Liver (tissue), 9 donors: Measurements from ENCODE around the gene PLAC1. TPM values are rescaled to one million over a fixed set of nuclear protein-coding genes. Genes with fewer than 3 reads are reported as not detected.

Experiments
- DNase-seq: peaks from one replicate; pipeline ENCODE4 v3.0.0-alpha.2; 2017; ENCODE audit warnings: low spot score
- H3K27ac ChIP-seq, 2 donors: one replicate each; pipeline ENCODE4 v1.7.0; 2013; ENCODE audit warnings: inconsistent platforms in 2 of 2, low read length in 2 of 2, control low read depth in 1 of 2, low read depth in 1 of 2, mild to moderate bottlenecking in 1 of 2
- H3K27me3 ChIP-seq, 4 donors: one replicate each; pipeline versions ENCODE4 v1.6.1 to v1.7.0; 2013; ENCODE audit warnings: low read length in 3 of 4, inconsistent platforms in 1 of 4, mild to moderate bottlenecking in 1 of 4, moderate library complexity in 1 of 4; ENCODE audit not compliant: control insufficient read depth in 4 of 4, insufficient read depth in 4 of 4
- H3K36me3 ChIP-seq, 4 donors: one replicate each; pipeline versions ENCODE4 v1.6.1 to v1.7.0; 2013; ENCODE audit warnings: low read length in 3 of 4, mild to moderate bottlenecking in 3 of 4, low read depth in 1 of 4, moderate library complexity in 1 of 4; ENCODE audit not compliant: control insufficient read depth in 4 of 4, insufficient read depth in 3 of 4
- H3K4me1 ChIP-seq, 4 donors: one replicate each; pipeline versions ENCODE4 v1.6.1 to v1.7.0; 2013; ENCODE audit warnings: low read length in 3 of 4, mild to moderate bottlenecking in 3 of 4, moderate library complexity in 1 of 4; ENCODE audit not compliant: control insufficient read depth in 4 of 4, insufficient read depth in 4 of 4
- H3K4me3 ChIP-seq, 3 donors: one replicate each; pipeline versions ENCODE4 v1.6.1 to v1.7.0; 2013; ENCODE audit warnings: low read length in 3 of 3, control low read depth in 1 of 3, low read depth in 1 of 3, mild to moderate bottlenecking in 1 of 3
- H3K9ac ChIP-seq, 2 donors: one replicate each; pipeline ENCODE4 v1.7.0; 2013; ENCODE audit warnings: low read length in 2 of 2, mild to moderate bottlenecking in 2 of 2, moderate library complexity in 2 of 2, control low read depth in 1 of 2, low read depth in 1 of 2
- H3K9me3 ChIP-seq, 4 donors: one replicate each; pipeline versions ENCODE4 v1.6.1 to v1.7.0; 2013; ENCODE audit warnings: low read length in 3 of 4; ENCODE audit not compliant: control insufficient read depth in 4 of 4
- ATF3 ChIP-seq: IDR thresholded peaks from 2 replicates; pipeline ENCODE4 v1.6.1; 2016; ENCODE audit warnings: antibody characterized with exemption
- CTCF ChIP-seq: fragments of 150-350 bp; IDR thresholded peaks from 2 replicates; pipeline ENCODE4 v1.5.1; 2017; ENCODE audit warnings: improper control_type of control experiment, low read depth, low read length; ENCODE audit not compliant: missing input control
- EGR1 ChIP-seq, 2 donors: IDR thresholded peaks; 2 replicates each; pipeline ENCODE4 v1.6.1; 2016 to 2018; ENCODE audit warnings: antibody characterized with exemption in 2 of 2, low read depth in 2 of 2
- FOXA1 ChIP-seq: IDR thresholded peaks from 2 replicates; pipeline ENCODE4 v1.6.1; 2016; ENCODE audit warnings: antibody characterized with exemption
- GABPA ChIP-seq, 2 donors: IDR thresholded peaks in 1 of 2; conservative IDR thresholded peaks in 1 of 2; 2 replicates each; pipeline ENCODE4 v1.6.1; 2016; ENCODE audit warnings: antibody characterized with exemption in 2 of 2, mild to moderate bottlenecking in 1 of 2, moderate library complexity in 1 of 2
- HNF4A ChIP-seq, 2 donors: conservative IDR thresholded peaks; 2 replicates each; pipeline ENCODE4 v1.6.1; 2016; ENCODE audit warnings: antibody characterized with exemption in 2 of 2, mild to moderate bottlenecking in 2 of 2
- HNF4G ChIP-seq: IDR thresholded peaks from 2 replicates; pipeline ENCODE4 v1.6.1; 2016; ENCODE audit warnings: antibody characterized with exemption
- MAX ChIP-seq: IDR thresholded peaks from 2 replicates; pipeline ENCODE4 v1.6.1; 2016; ENCODE audit warnings: antibody characterized with exemption
- NR2F2 ChIP-seq: IDR thresholded peaks from 2 replicates; pipeline ENCODE4 v1.6.1; 2016; ENCODE audit warnings: antibody characterized with exemption
- REST ChIP-seq: IDR thresholded peaks from 2 replicates; pipeline ENCODE4 v1.6.1; 2016; ENCODE audit warnings: antibody characterized with exemption, mild to moderate bottlenecking
- YY1 ChIP-seq: IDR thresholded peaks from 2 replicates; pipeline ENCODE4 v1.6.1; 2016; ENCODE audit warnings: antibody characterized with exemption, mild to moderate bottlenecking
- WGBS: extraction: QIAGEN DNeasy Blood & Tissue Kit; methylation state at CpG from one replicate; pipeline ENCODE4 v1.1.7; 2013; 5-methylcytosine and 5-hydroxymethylcytosine counted together
- polyA plus RNA-seq, 2 donors: library from polyadenylated mRNA; stranded (reverse) in 1 of 2; unstranded in 1 of 2; fragments of 200-250 nt in 1 of 2; fragments of >200 nt in 1 of 2; fragmentation: Nextera tagmentation in 1 of 2; extraction: Ambion mirVana in 1 of 2; gene quantifications; one replicate each; pipeline versions ENCODE4 v1.2.1 to v1.2.3, GENCODE V29; 2013 to 2015
- total RNA-seq, 2 donors: library from RNA; depleted of rRNA; stranded (reverse); fragments of >200 nt; gene quantifications; one replicate each; pipeline ENCODE4 v1.2.3, GENCODE V29; 2014
- TF ChIP-seq, protein P1 (sequence below): IDR thresholded peaks from 2 replicates; pipeline ENCODE4 v1.6.1; 2016; ENCODE audit warnings: antibody characterized with exemption
- donor health status: healthy.
- donor health status: healthy.
- donor health status: healthy.
- donor health status: healthy.
- donor health status: healthy.

PLAC1 gene
- total and polyA plus RNA-seq, 4 donors: not detected

DNA sequence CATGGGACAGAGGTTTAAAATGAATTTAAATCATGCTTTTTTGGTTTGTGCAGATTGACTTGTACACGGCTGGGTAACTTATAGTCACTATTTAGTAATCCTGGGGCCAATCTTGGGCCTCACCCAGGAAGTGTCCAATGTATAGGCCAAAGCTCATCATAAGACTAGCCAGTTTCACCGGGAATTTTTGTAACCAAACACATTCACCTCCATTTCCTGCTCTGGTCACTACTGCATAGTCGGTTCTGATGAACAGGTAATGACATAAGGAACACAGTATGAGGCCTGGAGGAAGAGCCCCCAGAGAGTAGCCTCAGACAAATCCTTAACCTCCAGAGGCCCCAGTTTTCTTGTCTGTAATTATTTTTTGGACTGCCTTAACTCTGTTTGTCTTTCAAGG, 116.4 kb downstream of the PLAC1 start:
- TF ChIP-seq, protein P1, sequence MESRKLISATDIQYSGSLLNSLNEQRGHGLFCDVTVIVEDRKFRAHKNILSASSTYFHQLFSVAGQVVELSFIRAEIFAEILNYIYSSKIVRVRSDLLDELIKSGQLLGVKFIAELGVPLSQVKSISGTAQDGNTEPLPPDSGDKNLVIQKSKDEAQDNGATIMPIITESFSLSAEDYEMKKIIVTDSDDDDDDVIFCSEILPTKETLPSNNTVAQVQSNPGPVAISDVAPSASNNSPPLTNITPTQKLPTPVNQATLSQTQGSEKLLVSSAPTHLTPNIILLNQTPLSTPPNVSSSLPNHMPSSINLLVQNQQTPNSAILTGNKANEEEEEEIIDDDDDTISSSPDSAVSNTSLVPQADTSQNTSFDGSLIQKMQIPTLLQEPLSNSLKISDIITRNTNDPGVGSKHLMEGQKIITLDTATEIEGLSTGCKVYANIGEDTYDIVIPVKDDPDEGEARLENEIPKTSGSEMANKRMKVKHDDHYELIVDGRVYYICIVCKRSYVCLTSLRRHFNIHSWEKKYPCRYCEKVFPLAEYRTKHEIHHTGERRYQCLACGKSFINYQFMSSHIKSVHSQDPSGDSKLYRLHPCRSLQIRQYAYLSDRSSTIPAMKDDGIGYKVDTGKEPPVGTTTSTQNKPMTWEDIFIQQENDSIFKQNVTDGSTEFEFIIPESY: no peak
- TF ChIP-seq HNF4A (conservative IDR thresholded peaks at IDR 0.05) (no peak), MAX (no peak), REST (no peak), NR2F2 (no peak), EGR1 (IDR thresholded peaks at IDR 0.05; ENCODE audit: low read depth in 2 of 2) (no peak), FOXA1 (no peak)
- Histone ChIP-seq H3K9ac (no peak overlapping the region), H3K27ac (no peak overlapping the region), H3K36me3 (no peaks in the 10 kb centered on the region), H3K4me1 (peaks cover 0 to 2% (median under 1%) of the 10 kb centered on the region in 4 donors), H3K9me3 (no peaks in the 10 kb centered on the region), H3K27me3 (peaks cover 0 to 10% (median 1%) of the 10 kb centered on the region in 4 donors), H3K4me3 (no peak overlapping the region)
- DNase-seq: no peak
- 72% methylated on average over 3 of the region's 3 CpGs for WGBS

DNA sequence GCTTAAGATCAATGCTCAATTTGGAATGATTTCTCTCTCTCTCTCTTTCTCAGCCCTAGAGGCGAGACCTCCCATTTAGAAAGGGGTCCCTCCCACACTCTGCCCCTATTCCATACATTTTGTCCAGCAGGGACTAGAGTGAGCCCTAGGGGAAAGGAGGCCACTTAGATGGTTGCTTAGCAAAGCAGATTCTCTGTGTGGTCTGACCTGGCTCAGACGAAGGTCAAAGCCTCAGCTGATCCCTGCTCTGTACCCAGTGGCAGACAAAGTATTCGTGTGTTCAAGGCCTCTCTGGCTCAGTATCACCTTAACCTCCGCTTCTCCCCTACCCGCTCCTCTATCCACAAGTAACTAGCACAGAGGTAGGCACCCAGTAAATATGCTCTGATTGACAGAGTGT, 120.0 kb downstream of the PLAC1 start:
- H3K4me1 ChIP-seq: no peaks in the 10 kb centered on the region
- TF ChIP-seq YY1: no peak
- TF ChIP-seq ATF3: no peak
- TF ChIP-seq, protein P1: no peak
- no peak for TF ChIP-seq GABPA (IDR thresholded peaks at IDR 0.05 in 1 of 2, conservative IDR thresholded peaks at IDR 0.05 in 1 of 2)
- no peak for TF ChIP-seq MAX
- TF ChIP-seq REST: no peak
- TF ChIP-seq HNF4G: no peak
- no peak for TF ChIP-seq CTCF
- 79% methylated on average over 5 of the region's 5 CpGs for WGBS
- H3K27me3 ChIP-seq: peaks cover 0 to 1% (median 0%) of the 10 kb centered on the region in 4 donors
- no peaks in the 10 kb centered on the region for H3K36me3 ChIP-seq
- DNase-seq: no peak
- H3K4me3 ChIP-seq: no peak overlapping the region
- H3K27ac ChIP-seq: no peak overlapping the region
- no peak overlapping the region for H3K9ac ChIP-seq
- H3K9me3 ChIP-seq: no peaks in the 10 kb centered on the region
